Right lobe of liver (tissue), 6 donors: ENCODE data around the gene RSRC1. TPM values are rescaled to one million over a fixed set of nuclear protein-coding genes. Genes with fewer than 3 reads are reported as not detected.

ENCODE experiments used
- ATAC-seq, 4 donors: fragments of 200-7000 bp; cut with Tn5 transposase; one replicate each; pipeline ENCODE4 v1.9.1; 2020; ENCODE audit warnings: mild to moderate bottlenecking in 4 of 4, moderate library complexity in 4 of 4
- DNase-seq, 3 donors: peaks; one replicate each; pipeline ENCODE4 v3.0.0-alpha.2; 2020
- H3K27ac ChIP-seq, 3 donors: fragments of 200-600 bp; one replicate each; pipeline ENCODE4 v1.8.0; 2022
- H3K27me3 ChIP-seq, 2 donors: fragments of 200-600 bp; one replicate each; pipeline ENCODE4 v1.8.0; 2022
- H3K36me3 ChIP-seq, 4 donors: fragments of 200-600 bp; sonication (generic) in 1 of 4; one replicate each; pipeline versions ENCODE4 v1.5.1 to v1.8.0; 2017 to 2022; ENCODE audit warnings: control low read depth in 1 of 4
- H3K4me1 ChIP-seq, 4 donors: fragments of 200-600 bp; sonication (generic) in 1 of 4; one replicate each; pipeline versions ENCODE4 v1.5.1 to v1.8.0; 2017 to 2022; ENCODE audit warnings: control low read depth in 1 of 4
- H3K4me3 ChIP-seq, 3 donors: fragments of 200-600 bp; one replicate each; pipeline ENCODE4 v1.8.0; 2022
- H3K9me3 ChIP-seq, 4 donors: fragments of 200-600 bp; sonication (generic) in 1 of 4; one replicate each; pipeline versions ENCODE4 v1.5.1 to v1.8.0; 2017 to 2022; ENCODE audit warnings: control low read depth in 1 of 4
- POLR2A ChIP-seq: fragments of 450-650 bp; IDR thresholded peaks from one replicate; pipeline ENCODE4 v1.6.1; 2017; ENCODE audit warnings: antibody characterized with exemption, mild to moderate bottlenecking
- WGBS: methylation state at CpG from one replicate; pipeline ENCODE4 v1.1.6; 2018; ENCODE audit warnings: low coverage, low lambda C conversion rate; ENCODE audit not compliant: insufficient coverage; ENCODE audit errors: missing lambda C conversion rate; 5-methylcytosine and 5-hydroxymethylcytosine counted together
- intact Hi-C, 2 donors: fragments of 100-400 bp; cut with DNase I; formaldehyde crosslinking; loops; one replicate each; pipeline versions ENCODE4 v1.11.2 to v1.14.1; 2022
- total RNA-seq, 6 experiments: library from RNA; depleted of rRNA in 2 of 6; stranded (reverse); fragments of >200 nt in 2 of 6; fragmentation: NEBNext Ultra II Directional in 3 of 6; extraction: Animal tissue kit (Norgen Biotek cat#: 25700) in 3 of 6; gene quantifications; one replicate each; pipeline versions ENCODE4 v1.1.0 to v1.2.4, GENCODE V29; 2016 to 2023
- TF ChIP-seq, protein P1 (sequence below), 4 donors: fragments of 200-600 bp in 3 of 4; fragments of 450-650 bp in 1 of 4; IDR thresholded peaks; one replicate each; pipeline versions ENCODE4 v1.5.1 to v1.8.0; 2016 to 2022; ENCODE audit warnings: antibody characterized with exemption in 4 of 4, mild to moderate bottlenecking in 2 of 4
- donor health status: DM: no; HTN: yes; CAD: no.
- donor health status: DM: no; HTN: no; CAD: no.
- donor health status: DM: no; HTN: no; CAD: no.
- donor health status: DM: no; HTN: yes; CAD: no.
- donor health status: DM: no; HTN: yes; CAD: no.

Gene RSRC1
- total RNA-seq, 6 experiments from 2014 or later: 10.8 to 22.1 (median 11.7) TPM

DNA sequence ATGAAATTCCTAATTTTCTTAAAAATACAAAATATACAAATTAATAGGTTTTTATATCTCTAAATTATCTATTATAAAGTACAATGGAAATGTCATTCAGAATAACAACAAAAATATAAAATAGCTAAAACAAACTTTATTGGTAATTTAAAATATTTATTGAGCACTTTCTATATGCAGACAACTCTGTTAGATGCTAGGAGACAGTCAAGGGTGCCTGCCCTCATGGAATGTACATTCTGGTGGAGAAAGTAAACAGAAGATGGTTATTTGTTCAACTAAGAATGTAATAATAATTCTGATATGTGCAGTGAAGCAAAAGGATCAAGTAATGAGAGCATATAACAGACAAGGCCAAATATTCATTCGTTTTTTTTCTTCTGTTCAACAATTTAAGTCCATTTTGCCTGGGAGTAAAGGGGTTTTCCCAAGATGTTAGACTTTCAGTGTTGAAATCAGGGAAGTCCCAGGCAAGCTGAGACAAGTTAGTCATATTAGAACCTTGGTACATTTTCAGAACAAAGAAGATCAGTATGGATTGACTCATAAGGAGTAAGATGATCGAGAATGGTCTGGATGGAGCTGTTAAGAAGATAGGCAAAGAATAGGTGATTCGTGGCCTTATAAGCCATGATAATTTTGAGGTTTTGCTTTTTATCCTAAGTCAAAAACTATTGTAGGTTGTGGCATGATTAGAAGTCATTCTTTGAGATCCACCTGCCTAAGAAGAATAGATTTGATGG is 310.9 kb downstream of the RSRC1 start:
- Histone ChIP-seq H3K4me1 (no peaks in the 10 kb centered on the region), H3K27ac (no peak overlapping the region), H3K9me3 (no peaks in the 10 kb centered on the region), H3K36me3 (no peaks in the 10 kb centered on the region), H3K27me3 (no peaks in the 10 kb centered on the region), H3K4me3 (no peak overlapping the region)
- TF ChIP-seq, protein P1, sequence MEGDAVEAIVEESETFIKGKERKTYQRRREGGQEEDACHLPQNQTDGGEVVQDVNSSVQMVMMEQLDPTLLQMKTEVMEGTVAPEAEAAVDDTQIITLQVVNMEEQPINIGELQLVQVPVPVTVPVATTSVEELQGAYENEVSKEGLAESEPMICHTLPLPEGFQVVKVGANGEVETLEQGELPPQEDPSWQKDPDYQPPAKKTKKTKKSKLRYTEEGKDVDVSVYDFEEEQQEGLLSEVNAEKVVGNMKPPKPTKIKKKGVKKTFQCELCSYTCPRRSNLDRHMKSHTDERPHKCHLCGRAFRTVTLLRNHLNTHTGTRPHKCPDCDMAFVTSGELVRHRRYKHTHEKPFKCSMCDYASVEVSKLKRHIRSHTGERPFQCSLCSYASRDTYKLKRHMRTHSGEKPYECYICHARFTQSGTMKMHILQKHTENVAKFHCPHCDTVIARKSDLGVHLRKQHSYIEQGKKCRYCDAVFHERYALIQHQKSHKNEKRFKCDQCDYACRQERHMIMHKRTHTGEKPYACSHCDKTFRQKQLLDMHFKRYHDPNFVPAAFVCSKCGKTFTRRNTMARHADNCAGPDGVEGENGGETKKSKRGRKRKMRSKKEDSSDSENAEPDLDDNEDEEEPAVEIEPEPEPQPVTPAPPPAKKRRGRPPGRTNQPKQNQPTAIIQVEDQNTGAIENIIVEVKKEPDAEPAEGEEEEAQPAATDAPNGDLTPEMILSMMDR (IDR thresholded peaks at IDR 0.05): no peak
- TF ChIP-seq POLR2A: no peak
- ATAC-seq (peak in 1 of 4 donors; percentile 22), DNase-seq (no peak)
- WGBS: 52% methylated on average over 3 of the region's 3 CpGs
- intact Hi-C loops: no loop called here

DNA sequence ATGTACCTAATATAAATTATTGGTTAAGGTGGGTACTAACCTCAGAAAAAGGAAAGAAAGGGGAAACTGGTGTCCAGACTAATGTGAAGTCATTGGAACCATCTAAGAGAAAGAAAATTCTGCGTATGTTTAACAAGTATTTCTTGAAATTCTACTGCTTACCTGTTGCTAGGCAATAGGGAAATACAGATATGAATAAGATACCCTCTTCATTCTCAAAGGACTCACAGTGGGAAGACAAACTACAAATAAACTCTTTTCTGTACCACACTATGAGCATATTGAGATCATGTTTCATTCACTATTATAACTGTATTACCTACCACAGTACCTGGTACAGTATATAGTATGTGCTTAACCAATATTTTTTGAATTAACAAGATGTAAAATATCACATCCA is 320.6 kb downstream of the RSRC1 start:
- 90% methylated on average over 1 of the region's 1 CpG for WGBS
- intact Hi-C loops: no loop called here

DNA sequence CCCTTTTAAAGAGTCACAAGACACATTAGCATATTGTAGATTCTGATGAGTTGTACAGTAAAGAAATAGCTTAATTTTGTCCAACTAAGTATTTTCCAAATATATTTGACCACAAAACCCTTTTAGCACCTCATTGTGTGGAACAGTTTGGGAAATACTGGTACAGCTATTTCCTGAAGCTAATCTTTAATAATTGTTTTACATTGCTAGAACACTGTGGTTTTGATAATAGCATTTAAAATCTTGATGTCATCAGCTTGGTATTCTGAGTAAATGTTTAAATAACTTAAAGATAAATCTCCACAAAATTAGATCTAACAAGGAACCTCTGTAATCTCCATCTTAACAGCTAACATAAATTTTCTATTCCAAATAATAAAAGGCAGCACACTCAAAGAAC is 321.1 kb downstream of the RSRC1 start:
- TF ChIP-seq POLR2A: no peak
- TF ChIP-seq, protein P1 (IDR thresholded peaks at IDR 0.05): no peak
- ATAC-seq: no peak
- H3K4me3 ChIP-seq: no peak overlapping the region
- intact Hi-C loops: no loop called here
- no peaks in the 10 kb centered on the region for H3K36me3 ChIP-seq
- no peaks in the 10 kb centered on the region for H3K27me3 ChIP-seq
- H3K4me1 ChIP-seq: no peaks in the 10 kb centered on the region
- no peak overlapping the region for H3K27ac ChIP-seq
- DNase-seq: no peak
- no peaks in the 10 kb centered on the region for H3K9me3 ChIP-seq

More for the DNA sequence above, 320.6 kb downstream of the RSRC1 start:
- Histone ChIP-seq H3K9me3 (no peaks in the 10 kb centered on the region), H3K36me3 (no peaks in the 10 kb centered on the region), H3K4me1 (no peaks in the 10 kb centered on the region), H3K4me3 (no peak overlapping the region), H3K27me3 (no peaks in the 10 kb centered on the region), H3K27ac (no peak overlapping the region)
- DNase-seq (no peak), ATAC-seq (no peak)
- no peak for TF ChIP-seq POLR2A
- TF ChIP-seq, protein P1 (IDR thresholded peaks at IDR 0.05): no peak

DNA sequence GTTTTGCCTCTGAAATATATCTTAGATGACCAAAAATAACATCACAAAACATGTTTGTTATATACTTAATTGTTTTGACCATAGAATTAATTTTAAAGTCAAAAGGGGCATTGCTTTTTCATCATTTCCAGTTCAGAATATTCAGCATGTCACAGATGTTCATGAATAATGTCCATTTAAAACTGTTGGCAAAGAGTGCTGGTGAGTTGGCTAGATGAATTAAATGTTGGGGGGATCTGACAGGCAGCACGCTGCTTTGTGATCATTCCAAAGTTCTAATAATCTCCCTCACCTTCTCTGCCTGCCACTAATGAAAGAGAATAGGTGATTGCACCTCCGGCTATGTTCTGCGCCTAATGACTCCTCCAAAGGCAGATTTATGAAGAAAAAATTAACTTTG is 321.9 kb downstream of the RSRC1 start:
- TF ChIP-seq POLR2A: no peak
- TF ChIP-seq, protein P1 (IDR thresholded peaks at IDR 0.05): no peak
- no peak for ATAC-seq
- Histone ChIP-seq H3K9me3 (no peaks in the 10 kb centered on the region), H3K27me3 (no peaks in the 10 kb centered on the region), H3K4me1 (no peaks in the 10 kb centered on the region), H3K36me3 (no peaks in the 10 kb centered on the region), H3K4me3 (no peak overlapping the region), H3K27ac (no peak overlapping the region)
- WGBS: 90% methylated on average over 3 of the region's 3 CpGs
- intact Hi-C loops: no loop called here
- DNase-seq: no peak
